Measurements from ENCODE around the gene SYNPO2L. TPM values are rescaled to one million over a fixed set of nuclear protein-coding genes. Genes with fewer than 3 reads are reported as not detected.

The SYNPO2L gene
- total and polyA plus RNA-seq, 9 of the 15 experiments (the other 6 are each of a cell fraction or from before 2014, with no cell fraction given) = 0.03 to 0.07 TPM; not detected in 7

DNA sequence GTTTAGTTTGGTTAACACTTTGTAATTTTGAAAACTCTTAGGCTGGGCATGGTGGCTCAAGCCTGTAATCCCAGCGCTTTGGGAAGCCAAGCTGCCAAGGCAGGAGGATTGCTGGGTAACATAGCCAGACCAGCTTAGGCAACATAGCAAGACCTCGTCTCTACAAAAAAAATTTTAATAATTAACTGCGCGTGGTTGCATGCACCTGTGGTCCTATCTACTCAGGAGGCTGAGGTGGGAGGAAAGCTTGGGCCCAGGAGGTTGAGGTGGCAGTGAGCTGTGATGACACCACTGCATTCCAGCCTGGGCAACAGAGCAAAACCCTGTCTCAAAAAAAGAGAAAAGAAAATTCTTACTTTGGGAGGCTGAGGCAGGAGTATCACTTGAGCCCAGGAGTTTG, 32.8 kb downstream of the SYNPO2L start:
- Histone ChIP-seq H3K79me2 (ENCODE audit: control insufficient read depth, insufficient read depth, low read length) (peaks cover 33% of the 10 kb centered on the region), H3K9me3 (replicated peaks; ENCODE audit: control insufficient read depth, insufficient read depth, low read depth, low read length) (no peaks in the 10 kb centered on the region), H3K27me3 (ENCODE audit: control insufficient read depth in 2 of 2, insufficient read depth in 2 of 2, low read length in 2 of 2) (no peaks in the 10 kb centered on the region), H4K20me1 (replicated peaks; ENCODE audit: control insufficient read depth, insufficient read depth, low read length) (no peaks in the 10 kb centered on the region), H3K4me2 (ENCODE audit: insufficient read depth, low read length) (no peak overlapping the region), H3K9me1 (ENCODE audit: control insufficient read depth, insufficient read depth, low read length) (no peaks in the 10 kb centered on the region), H3K4me1 (replicated peaks in 1 of 2; ENCODE audit: control insufficient read depth in 2 of 2, insufficient read depth in 2 of 2, low read length in 2 of 2) (peaks cover 7 to 14% of the 10 kb centered on the region in 2 experiments; a peak in 4 of 5 replicates), H3K27ac (ENCODE audit: extremely low read depth, low read depth, low read length) (no peak overlapping the region), H2AFZ (ENCODE audit: low read depth, low read length) (no peak overlapping the region), H3K4me3 (no peak overlapping the region), H3K9ac (ENCODE audit: insufficient read depth in 1 of 2, low read depth in 2 of 2, low read length in 2 of 2) (peak overlapping the region in 1 of 2 experiments; percentile 31; a peak in 1 of 4 replicates), H3K36me3 (ENCODE audit: control insufficient read depth, insufficient read depth, low read length) (no peaks in the 10 kb centered on the region)
- no peak for TF ChIP-seq POLR3G (IDR thresholded peaks at IDR 0.05; ENCODE audit: extremely low read depth, insufficient read length, insufficient replicate concordance)
- TF ChIP-seq ZNF41 (CRISPR knock-in tag; conservative IDR thresholded peaks at IDR 0.05) = no peak
- TF ChIP-seq ARID1B (IDR thresholded peaks at IDR 0.05) = no peak
- TF ChIP-seq CBX2 (IDR thresholded peaks at IDR 0.05; ENCODE audit: insufficient read depth, low read length, poor library complexity, severe bottlenecking) = no peak
- no peak for TF ChIP-seq HDAC6 (IDR thresholded peaks at IDR 0.05; ENCODE audit: low read depth, low read length)
- no peak for TF ChIP-seq POLR2AphosphoS5 (IDR thresholded peaks at IDR 0.05; ENCODE audit: control insufficient read depth, insufficient read depth, low read depth, low read length)
- no peak for TF ChIP-seq RBM39 (optimal IDR thresholded peaks at IDR 0.05; ENCODE audit: low read depth, low read length)
- no peak for TF ChIP-seq MAFG (tag; conservative IDR thresholded peaks at IDR 0.05)
- TF ChIP-seq MXI1 (IDR thresholded peaks at IDR 0.05; ENCODE audit: low read depth, low read length) = no peak
- TF ChIP-seq U2AF2 (optimal IDR thresholded peaks at IDR 0.05; ENCODE audit: low read depth, low read length) = no peak
- TF ChIP-seq NFIX (CRISPR knock-in tag; IDR thresholded peaks at IDR 0.05; ENCODE audit: low read depth) = no peak
- TF ChIP-seq, protein P1, sequence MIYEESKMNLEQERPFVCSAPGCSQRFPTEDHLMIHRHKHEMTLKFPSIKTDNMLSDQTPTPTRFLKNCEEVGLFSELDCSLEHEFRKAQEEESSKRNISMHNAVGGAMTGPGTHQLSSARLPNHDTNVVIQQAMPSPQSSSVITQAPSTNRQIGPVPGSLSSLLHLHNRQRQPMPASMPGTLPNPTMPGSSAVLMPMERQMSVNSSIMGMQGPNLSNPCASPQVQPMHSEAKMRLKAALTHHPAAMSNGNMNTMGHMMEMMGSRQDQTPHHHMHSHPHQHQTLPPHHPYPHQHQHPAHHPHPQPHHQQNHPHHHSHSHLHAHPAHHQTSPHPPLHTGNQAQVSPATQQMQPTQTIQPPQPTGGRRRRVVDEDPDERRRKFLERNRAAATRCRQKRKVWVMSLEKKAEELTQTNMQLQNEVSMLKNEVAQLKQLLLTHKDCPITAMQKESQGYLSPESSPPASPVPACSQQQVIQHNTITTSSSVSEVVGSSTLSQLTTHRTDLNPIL (CRISPR knock-in tag; IDR thresholded peaks at IDR 0.05) = no peak
- no peak for TF ChIP-seq HDGF (IDR thresholded peaks at IDR 0.05)
- TF ChIP-seq ZNF143 (CRISPR knock-in tag; IDR thresholded peaks at IDR 0.05) = no peak
- no peak for TF ChIP-seq KDM2B (CRISPR knock-in tag; IDR thresholded peaks at IDR 0.05)
- TF ChIP-seq HNRNPUL1 (IDR thresholded peaks at IDR 0.05; ENCODE audit: low read length) = no peak
- no peak for TF ChIP-seq BCOR (IDR thresholded peaks at IDR 0.05)
- TF ChIP-seq GABPA (tag; conservative IDR thresholded peaks at IDR 0.05; ENCODE audit: low read depth) = no peak
- TF ChIP-seq, protein P2, sequence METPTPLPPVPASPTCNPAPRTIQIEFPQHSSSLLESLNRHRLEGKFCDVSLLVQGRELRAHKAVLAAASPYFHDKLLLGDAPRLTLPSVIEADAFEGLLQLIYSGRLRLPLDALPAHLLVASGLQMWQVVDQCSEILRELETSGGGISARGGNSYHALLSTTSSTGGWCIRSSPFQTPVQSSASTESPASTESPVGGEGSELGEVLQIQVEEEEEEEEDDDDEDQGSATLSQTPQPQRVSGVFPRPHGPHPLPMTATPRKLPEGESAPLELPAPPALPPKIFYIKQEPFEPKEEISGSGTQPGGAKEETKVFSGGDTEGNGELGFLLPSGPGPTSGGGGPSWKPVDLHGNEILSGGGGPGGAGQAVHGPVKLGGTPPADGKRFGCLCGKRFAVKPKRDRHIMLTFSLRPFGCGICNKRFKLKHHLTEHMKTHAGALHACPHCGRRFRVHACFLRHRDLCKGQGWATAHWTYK (CRISPR knock-in tag; IDR thresholded peaks at IDR 0.05) = no peak
- in situ Hi-C loops (cut with MboI) = no loop called here
- no peak for ATAC-seq
- WGBS (ENCODE audit: insufficient coverage, low coverage, missing lambda C conversion rate) = 76% methylated on average over 4 of the region's 4 CpGs
- no TSS peak for BruUV-seq (replicated peaks)
- ChIA-PET POLR2A (interaction anchor here (0.7 to 2.6 kb wide), 4 partner anchors 15 to 91 kb away, joined by 3 to 7 read pairs (median 4); no protein-coding TSS in a partner anchor), CTCF (ENCODE audit: low intra/inter-chr PET ratio) (no interaction called here)
- intact Hi-C loops (cut with micrococcal nuclease) = no loop called here
- DNase-seq (ENCODE audit: extremely low read depth in 1 of 4, low spot score in 3 of 4) = no peak
- no peak for FAIRE-seq
